Cerebellar cortex (tissue), 1 donor: ENCODE measurements around the gene FLVCR1.
"Not testable (repeated sequence)": the region's sequence is repeated elsewhere in the genome, so short reads cannot be mapped to it uniquely, and the experiment has no call there.

Experiments
- DNase-seq: peaks from one replicate; pipeline ENCODE4 v3.0.0-alpha.2; 2015; ENCODE audit warnings: low spot score

The FLVCR1 gene

DNA sequence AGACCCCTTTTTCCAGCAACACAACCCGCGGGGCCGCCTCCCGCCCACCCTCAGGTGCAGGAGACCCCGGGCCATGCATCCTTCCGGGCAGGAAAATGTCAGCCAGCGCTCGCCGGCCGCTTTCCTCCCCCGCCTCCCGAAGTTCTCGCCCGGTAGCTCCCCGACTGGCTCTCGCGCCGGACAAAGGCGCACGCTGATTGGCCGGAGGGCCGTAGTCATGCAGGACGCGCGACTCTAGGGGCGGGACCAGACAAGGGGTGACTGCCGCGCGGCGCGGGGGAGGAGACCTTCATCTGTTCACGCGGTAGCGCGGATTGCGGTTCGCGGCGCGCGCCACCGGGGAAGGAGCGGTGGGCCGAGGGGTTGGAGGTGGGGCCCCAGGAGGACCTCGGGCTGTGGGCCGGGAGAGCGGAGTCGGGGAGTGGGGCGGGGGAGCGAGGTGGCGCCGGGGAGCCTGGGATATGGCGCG lies at the start of gene FLVCR1:
Gene FLVCR1 (plus strand): TSS at position 284 of the 469 bp plus-strand sequence. CDS start 178 bp downstream, at position 462.
- peak; percentile 96 for DNase-seq

DNA sequence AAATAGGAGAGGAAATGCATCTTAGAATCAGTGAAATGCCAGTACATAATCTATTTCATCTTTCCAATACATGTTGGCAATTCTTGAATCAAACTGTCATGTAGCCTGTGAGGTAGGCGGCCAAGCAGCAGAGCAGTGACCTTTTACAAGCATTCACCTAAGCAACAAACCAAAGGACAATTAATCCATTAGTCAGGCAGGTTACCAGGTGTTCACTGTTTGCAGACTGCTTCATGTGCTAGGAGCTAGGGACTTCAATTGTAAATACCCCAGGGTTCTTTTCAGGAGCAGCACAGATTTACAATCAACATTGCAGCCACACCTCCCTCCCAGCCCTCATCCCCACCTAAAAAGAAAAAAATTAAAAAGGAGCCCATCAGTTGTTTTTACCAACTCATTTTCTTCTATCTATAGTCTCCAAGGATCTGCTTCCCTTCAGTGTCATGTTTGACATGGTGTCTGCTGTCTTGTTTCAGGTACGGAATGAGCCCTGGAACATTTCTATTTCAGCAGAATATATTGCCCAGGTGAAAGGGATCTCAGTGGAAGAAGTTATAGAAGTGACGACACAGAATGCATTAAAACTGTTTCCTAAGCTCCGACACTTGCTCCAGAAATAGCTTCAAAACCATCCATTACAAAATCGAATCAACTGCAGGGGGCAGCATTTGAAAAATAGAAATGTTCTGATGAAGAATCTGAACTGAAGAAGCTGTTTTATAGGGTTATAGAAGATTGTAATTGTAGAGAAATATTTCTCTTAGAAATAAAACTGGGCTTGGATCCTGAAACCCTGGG lies 43.3 kb upstream of the FLVCR1 start:
- DNase-seq, result peak; percentile 32

DNA sequence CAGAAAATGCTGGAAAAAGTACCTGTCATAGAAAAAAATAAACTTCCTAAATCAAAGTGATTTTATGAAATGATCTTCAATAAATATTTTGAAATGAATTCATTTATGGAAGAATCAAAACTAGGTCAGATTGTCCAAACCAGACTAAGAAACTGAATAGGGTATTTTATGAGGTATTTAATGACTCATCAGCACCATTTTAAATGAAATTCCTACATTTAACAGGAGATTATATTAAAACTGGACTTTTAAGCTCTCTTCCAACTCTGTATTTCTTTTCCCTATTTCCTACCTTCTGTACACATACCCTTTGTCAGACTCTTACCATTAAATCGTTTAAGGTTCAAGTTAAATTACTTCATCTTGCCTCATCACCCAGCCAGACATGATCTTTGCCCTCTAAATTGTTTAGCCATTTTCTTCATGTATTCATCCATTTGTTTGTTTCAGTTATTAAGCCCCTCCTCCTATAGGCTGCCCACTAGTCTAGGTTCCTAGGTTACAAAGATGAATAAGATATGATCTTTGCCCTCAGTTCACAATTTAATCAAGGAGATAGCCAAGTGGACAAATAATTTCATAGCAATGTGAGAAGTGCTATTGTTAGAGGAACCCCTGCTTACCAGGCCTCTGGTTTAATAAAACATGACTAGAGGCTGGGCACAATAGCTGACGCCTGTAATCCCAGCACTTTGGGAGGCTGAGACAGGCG lies 41.4 kb upstream of the FLVCR1 start:
- DNase-seq, result no peak

DNA sequence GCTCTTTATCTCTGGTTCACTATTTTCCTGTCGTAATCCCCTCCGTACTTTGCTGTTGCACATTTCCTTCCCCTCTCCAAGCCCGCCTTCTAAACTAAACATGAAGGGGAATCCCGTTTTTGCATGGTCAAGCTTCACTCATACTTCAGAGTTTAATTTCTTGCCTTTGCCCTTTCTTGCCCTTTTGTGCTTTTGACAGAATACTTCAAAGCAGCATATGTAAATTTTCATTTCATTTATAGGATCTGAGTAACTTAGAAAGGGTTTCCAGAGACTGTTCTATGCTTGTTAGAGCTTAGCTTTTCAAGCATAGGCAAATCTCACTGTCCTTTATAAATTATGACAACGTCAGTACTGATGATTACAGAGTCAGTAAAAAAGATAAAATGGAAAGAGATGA lies 38.3 kb upstream of the FLVCR1 start:
- no peak for DNase-seq

DNA sequence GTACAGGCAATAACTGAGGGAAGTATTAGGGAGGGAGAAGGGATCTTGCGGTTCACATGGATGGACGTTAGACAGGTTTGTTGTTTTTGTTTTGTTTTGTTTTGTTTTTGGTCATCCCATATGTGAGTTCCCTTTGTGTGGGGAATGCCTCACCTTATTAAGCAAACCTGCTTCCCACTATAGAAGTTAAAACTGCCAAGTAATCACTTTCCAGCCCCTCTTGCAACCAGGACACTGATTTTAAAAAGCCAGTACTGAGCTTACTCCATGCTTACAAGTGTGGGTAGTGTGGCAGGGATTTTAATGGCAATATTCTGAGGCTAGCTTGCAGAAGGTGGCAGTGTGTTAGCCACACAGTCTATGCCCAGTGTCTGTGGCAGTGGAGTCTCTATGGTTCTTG lies 37.1 kb upstream of the FLVCR1 start:
- DNase-seq, result no peak

DNA sequence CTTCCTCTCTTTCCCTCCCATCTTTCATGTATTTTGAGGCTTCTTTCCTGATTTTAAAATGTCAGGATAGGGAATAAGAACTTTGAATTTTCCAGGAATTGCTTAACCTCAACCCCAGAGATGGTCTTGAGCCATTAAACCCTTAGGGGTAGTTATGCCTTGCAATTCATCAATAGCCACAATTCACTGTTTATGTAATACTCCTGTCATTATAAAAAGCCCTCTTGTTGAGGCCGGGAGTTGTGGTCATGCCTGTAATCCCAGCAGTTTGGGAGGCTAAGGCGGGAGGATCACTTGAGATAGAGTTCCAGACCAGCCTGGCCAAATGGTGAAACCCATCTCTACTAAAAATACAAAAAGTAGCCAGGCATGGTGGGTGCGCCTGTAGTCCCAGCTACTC lies 35.1 kb upstream of the FLVCR1 start:
- no peak for DNase-seq

DNA sequence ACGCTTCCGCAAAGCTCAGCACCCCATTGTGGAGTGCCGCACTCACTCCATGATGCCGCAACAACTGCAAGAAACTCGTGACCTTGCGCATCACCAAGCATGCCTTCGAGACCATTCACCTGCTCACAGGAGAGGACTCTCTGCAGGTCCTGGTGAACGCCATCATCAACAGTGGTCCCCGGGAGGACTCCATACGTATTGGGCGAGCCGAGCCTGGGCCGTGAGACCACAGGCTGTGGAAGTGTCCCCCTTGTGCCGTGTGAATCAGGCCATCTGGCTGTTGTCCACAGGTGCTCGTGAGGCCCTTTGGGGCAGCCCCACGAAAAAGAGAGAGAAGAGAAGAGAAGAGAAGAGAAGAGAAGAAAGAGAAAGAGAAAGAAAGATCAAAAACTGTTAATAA lies 33.9 kb upstream of the FLVCR1 start:
- no peak for DNase-seq

DNA sequence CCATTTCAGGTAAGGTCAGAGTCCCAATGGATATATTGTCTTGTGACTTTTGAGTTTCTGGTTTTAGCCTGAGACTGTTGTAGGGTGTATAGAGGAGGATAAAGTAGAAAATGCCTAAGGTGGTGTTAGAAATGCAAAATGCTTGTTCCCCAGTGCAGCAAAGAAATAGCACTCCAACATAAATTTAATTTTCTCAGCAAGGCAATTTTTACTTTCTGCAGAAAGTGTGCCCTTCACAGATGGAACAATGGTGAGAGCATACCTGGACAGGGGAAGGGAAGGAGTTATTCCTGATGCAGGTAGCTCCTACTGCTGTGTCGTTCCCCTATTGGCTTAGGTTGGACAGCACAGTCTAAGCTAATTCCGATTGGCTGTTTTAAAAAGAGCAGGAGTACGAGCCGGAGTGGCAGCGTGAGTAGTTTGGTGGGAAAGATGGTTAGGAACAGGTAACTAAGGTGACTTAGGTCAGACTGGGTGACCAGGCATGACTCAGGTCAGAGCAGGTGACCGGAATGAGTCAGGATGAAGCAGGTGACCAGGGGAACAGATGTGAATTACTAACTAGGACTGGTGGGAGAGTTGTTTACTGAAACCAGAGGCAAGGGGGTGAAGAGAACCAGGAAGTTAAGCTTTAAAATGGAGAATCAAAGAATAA lies 32.1 kb upstream of the FLVCR1 start:
- DNase-seq, result no peak

DNA sequence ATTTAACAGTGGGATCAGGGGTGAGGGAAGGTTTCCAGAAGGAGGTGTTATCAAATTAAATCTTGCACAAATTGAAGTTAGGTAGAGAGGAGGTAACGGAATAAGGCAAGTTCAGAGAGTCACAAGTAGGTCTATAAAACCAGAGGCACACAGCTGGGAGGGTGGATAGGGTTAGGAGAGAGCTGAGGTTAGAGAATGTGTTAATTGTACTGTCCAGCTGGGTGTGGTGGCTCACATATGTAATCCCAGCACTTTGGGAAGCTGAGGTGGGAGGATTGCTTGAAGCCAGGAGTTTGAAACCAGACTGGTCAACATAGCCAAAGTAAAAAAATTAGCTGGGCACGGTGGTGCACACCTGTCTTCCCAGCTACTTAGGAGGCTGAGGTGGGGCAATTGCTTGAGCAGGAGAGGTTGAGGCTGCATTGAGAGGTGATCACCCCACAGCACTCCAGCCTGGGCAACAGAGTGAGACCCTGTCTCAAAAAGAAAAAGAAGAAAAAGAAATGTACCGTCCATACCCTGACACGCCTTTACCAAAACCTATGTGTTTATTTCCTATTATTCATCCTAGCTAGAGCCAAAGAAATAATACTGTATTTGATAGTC lies 30.8 kb upstream of the FLVCR1 start:
- DNase-seq, result no peak

DNA sequence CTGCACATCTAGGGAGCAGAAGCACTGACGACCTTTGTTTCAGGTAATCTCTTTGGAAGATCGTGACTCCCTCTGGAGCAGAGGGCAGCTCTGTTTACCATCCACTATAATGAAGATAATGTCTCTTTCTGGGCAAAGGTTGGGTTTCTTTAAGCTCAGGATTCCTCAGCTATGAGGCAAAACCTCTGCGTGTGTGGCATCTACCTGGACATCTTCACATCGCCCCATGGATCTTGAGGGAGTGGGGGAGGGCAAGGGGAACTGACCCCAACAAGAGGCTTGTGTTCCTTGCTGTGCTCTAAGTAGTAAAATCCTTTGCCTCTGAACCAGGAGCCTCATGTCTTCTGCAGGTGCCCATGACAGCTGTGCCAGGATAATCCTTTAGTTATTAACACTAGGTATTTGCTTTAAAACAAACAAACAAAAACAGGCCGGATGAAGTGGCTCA lies 30.2 kb upstream of the FLVCR1 start:
- no peak for DNase-seq

DNA sequence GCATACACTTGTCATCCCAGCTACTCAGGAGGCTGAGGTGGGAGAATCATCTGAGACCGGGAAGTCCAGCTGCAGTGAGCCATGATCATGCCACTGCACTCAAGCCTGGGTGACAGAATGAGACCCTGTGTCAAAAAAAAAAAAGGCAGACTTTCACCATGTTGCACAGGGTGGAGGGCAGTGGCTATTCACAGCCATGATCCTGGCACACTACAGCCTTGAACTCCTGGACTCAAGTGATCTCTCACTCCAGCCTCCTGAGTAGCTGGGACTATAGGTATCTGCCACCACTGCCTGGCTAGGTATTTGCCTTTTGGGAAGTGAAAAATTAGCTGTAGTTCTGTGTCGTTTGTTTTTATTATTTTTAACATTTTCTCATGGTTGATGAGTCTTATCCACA lies 29.7 kb upstream of the FLVCR1 start:
- DNase-seq, result no peak

DNA sequence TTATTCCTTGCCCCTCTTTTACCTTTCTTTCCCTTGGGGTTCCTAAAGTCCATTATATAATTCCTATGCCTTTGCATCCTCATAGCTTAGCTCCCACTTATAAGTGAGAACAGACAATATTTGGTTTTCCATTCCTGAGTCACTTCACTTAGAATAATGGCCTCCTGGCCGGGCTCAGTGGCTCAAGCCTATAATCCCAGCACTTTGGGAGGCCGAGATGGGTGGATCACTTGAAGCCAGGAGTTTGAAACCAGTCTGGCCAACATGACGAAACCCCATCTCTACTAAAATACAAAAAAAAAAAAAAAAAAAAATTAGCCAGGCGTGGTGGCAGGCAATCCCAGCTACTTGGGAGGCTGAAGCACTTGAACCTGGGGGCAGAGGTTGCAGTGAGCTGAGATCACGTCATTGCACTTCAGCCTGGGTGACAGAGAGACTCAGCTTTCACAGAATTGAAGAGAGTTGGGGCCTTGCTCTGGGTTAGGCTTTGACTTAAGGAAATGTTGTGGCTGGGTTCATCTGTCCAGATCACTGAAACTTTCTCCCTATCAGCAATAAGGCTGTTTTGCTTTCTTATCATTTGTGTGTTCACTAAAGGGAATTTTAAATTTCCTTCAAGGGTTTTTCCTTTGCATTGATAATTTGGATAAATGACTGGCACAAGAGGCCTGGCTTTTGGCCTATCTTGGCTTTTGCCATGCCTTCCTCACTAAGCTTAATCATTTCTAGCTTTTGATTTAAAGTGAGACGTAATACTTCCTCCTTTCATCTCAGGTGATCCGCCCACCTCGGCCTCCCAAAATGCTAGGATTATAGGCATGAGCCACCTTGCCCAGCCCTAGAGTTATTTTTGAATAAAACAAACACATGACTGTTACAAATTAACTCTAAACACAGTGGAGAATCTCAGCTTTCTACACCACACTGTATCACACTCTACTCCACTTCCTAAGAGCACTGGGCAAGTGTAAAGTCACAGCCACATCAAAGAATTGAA lies 24.6 kb upstream of the FLVCR1 start:
- not testable (repeated sequence) for DNase-seq

DNA sequence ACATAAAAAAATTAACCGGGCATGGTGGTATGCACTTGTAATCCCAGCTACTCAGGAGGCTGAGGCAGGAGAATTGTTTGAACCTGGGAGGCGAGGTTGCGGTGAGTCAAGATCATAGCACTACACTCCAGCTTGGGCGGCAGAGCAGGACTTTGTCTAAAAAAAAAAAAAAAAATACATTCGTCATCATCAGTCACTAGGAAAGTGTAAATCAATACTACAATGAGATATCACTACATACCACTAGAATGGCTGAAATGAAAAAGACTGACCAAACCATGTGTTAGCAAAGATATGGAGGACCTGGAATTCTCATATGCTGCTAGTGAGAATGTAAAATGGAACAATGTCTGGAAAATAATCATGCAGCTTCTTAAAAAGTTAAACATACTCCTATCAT lies 19.9 kb upstream of the FLVCR1 start:
- DNase-seq, result no peak

DNA sequence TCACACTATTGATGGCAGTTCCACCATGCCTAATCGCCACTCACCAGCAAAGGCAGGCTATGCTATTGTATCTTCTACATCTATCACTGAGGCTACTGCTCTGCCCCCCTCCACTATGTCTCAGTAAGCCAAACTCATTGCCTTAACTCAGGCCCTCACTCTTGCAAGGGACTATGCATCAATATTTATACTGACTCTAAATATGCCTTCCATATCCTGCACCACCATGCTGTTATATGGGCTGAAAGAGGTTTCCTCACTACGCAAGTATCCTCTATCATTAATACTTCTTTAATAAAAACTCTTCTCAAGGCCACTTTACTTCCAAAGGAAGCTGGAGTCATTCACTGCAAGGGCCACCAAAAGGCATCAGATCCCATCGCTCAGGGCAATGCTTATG lies 13.6 kb upstream of the FLVCR1 start:
- DNase-seq, result not testable (repeated sequence)

DNA sequence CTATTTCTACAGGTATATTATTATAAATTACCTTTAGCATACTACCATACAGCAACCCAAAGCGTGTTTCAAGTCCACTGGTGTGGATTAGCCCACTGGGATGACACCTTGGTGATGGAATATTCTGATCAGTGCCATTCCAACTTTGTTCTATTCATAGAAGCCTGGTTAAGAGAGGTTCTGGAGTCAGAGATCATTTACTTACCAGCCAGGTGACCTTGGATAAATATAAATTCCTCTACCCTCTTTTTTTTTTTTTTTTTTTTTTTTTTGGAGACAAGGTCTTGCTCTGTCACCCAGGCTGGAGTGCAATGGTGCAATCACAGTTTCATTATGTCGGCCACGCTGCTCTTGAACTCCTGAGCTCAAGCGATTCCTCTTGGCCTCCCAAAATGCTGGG lies 10.5 kb upstream of the FLVCR1 start, which contains the start of gene SPATA45:
Gene SPATA45 (minus strand): TSS at position 101 of the 400 bp plus-strand sequence. CDS start 11,500 bp downstream, outside the sequence.
- DNase-seq, result no peak

DNA sequence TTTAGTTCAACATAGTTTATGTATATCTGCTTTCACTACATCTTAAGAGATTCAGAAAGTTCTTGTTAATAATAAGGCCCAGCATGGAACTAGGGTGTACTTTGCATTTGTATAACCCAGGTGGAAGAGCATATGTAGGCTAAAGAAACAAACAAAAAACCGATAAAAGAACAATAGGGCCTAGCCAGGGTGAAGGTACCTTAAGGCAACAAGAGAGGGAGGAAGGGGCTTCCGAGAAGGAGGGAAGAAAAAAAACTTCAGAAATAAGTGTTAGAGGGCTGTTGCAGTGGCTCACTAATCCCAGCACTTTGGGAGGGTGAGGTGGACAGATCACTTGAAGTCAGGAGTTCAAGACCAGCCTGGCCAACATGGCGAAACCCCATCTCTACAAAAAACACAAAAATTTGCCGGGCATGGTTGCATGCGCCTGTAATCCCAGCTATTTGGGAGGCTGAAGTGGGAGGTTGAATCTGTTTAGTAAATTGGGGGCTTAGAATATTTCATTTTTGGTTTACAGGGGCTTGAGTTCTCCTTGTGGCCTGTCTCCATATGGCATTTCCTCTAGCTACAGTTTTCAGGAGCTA lies 5.9 kb upstream of the FLVCR1 start:
- no peak for DNase-seq

DNA sequence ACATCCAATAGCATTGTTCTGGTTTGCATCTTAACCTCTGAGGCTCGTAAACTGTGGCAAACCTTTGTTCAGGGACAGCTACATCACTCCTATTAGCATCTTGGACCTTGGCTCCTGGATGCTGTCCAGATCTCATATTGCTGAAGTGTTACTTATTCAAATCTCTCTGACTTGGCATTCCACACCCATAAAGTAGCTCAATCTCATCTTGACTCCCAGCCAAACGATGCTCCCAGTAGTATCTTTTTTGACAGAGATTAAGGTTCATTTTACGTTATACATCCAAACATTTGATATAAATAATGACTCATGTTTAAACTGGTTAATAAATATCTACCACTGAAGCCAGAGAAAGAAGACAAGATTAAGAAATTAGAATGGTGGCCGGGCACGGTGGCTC lies 4.4 kb upstream of the FLVCR1 start:
- no peak for DNase-seq

DNA sequence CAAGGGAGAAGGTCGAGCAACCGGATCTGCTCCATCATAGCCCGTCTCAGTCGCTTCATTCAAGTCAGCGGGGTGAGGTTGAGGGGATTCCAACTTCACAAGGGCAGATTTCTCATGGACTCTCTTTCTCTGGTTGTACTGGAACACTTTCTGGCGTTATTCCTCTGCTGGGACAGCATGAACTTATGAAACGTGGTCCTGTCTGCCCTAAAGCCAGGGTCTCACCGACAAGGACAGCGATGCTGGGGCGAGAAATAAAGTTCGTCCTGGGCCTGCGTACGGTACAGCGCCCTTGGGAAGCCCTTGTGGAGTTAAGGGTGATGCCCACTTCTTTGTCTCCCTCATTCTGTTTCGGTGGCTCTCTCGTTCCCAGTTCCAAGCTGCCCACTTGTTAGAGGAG lies 1.3 kb upstream of the FLVCR1 start:
- no peak for DNase-seq

DNA sequence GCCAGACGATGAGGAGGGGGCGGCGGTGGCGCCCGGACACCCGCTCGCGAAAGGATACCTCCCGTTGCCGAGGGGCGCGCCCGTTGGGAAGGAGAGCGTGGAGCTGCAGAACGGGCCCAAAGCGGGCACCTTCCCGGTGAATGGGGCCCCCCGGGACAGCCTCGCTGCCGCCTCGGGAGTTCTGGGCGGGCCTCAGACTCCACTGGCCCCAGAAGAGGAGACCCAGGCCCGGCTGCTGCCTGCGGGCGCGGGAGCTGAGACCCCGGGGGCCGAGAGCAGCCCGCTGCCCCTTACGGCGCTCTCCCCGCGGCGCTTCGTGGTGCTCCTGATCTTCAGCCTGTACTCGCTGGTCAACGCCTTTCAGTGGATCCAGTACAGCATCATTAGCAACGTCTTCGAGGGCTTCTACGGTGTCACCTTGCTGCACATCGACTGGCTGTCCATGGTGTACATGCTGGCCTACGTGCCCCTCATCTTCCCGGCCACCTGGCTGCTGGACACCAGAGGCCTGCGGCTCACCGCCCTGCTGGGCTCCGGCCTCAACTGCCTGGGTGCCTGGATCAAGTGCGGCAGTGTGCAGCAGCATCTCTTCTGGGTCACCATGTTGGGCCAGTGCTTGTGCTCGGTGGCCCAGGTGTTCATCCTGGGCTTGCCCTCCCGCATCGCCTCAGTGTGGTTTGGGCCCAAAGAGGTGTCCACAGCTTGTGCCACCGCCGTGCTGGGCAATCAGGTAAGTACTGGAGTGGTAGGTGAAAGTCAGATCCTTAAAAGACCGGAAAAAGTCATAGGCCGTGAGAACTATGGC lies 588 bp downstream of the FLVCR1 start:
- peak; percentile 56 for DNase-seq
